ENCODE data around the gene ELOB.
"Not testable (repeated sequence)": the region's sequence is repeated elsewhere in the genome, so short reads cannot be mapped to it uniquely, and the experiment has no call there.

The ELOB gene

GRCh38 chr16:2744711-2745110 is 32.4 kb downstream of the ELOB start:
- no peak for DNase-seq

GRCh38 chr16:2743007-2743810 is 33.9 kb downstream of the ELOB start:
- no peak for DNase-seq

GRCh38 chr16:2742323-2743006 is 34.6 kb downstream of the ELOB start:
- no peak for DNase-seq

- no peak for DNase-seq
These were observed 35.9 kb downstream of the ELOB start for GRCh38 chr16:2741168-2741567.

GRCh38 chr16:2740476-2740875 is 36.6 kb downstream of the ELOB start:
- DNase-seq: no peak

- DNase-seq: no peak
These were observed 37.3 kb downstream of the ELOB start for GRCh38 chr16:2739625-2740430.

GRCh38 chr16:2738615-2739014 is 38.5 kb downstream of the ELOB start:
- DNase-seq: no peak

- DNase-seq: no peak
These were observed 39.1 kb downstream of the ELOB start for GRCh38 chr16:2737895-2738418.

- DNase-seq: no peak
These were observed 39.9 kb downstream of the ELOB start for GRCh38 chr16:2737238-2737605.

GRCh38 chr16:2736476-2737237 is 40.4 kb downstream of the ELOB start:
- no peak for DNase-seq

- no peak for DNase-seq
These were observed 42.1 kb downstream of the ELOB start for GRCh38 chr16:2734844-2735515.

GRCh38 chr16:2728034-2728433 is 49.0 kb downstream of the ELOB start:
- DNase-seq: no peak

- no peak for DNase-seq
These were observed 50.2 kb downstream of the ELOB start for GRCh38 chr16:2726923-2727322.

- no peak for DNase-seq
These were observed 52.2 kb downstream of the ELOB start for GRCh38 chr16:2724816-2725348.

- no peak for DNase-seq
These were observed 52.9 kb downstream of the ELOB start for GRCh38 chr16:2724088-2724676.

GRCh38 chr16:2721634-2722173 is 55.4 kb downstream of the ELOB start:
- not testable (repeated sequence) for DNase-seq

All from stimulated activated naive CD4-positive, alpha-beta T cell treated with Interleukin-2 at 50 U/mL for 16 hours (primary cell).